IPS DF 6.9 (cell line): Measurements from ENCODE around the gene AAMDC.
"Not testable (repeated sequence)": the region's sequence is repeated elsewhere in the genome, so short reads cannot be mapped to it uniquely, and the experiment has no call there.

Experiments used
- DNase-seq: peaks from one replicate; pipeline ENCODE4 v3.0.0-alpha.2; 2013; ENCODE audit warnings: low read depth, low spot score
- H3K27ac ChIP-seq: one replicate; pipeline ENCODE4 v1.5.1; 2013; ENCODE audit warnings: low read length, control low read depth
- H3K27me3 ChIP-seq: 2 replicates; pipeline ENCODE4 v1.6.1; 2013; ENCODE audit warnings: mild to moderate bottlenecking, low read length; ENCODE audit not compliant: control insufficient read depth, insufficient read depth
- H3K36me3 ChIP-seq: 2 replicates; pipeline ENCODE4 v1.6.1; 2013; ENCODE audit warnings: low read length; ENCODE audit not compliant: control insufficient read depth, insufficient read depth
- H3K4me1 ChIP-seq: 2 replicates; pipeline ENCODE4 v1.6.1; 2013; ENCODE audit warnings: low read length; ENCODE audit not compliant: control insufficient read depth, insufficient read depth
- H3K4me3 ChIP-seq: 2 replicates; pipeline ENCODE4 v1.5.1; 2013; ENCODE audit warnings: mild to moderate bottlenecking, low read length
- H3K9me3 ChIP-seq: 2 replicates; pipeline ENCODE4 v1.6.1; 2013; ENCODE audit warnings: low read length, inconsistent platforms; ENCODE audit not compliant: control insufficient read depth, insufficient read depth
- WGBS: extraction: QIAGEN DNeasy Blood & Tissue Kit; methylation state at CpG from one replicate; pipeline ENCODE4 v1.1.7; 2013; ENCODE audit warnings: mixed read lengths, missing lambda C conversion rate; ENCODE audit not compliant: insufficient read length, insufficient coverage; 5-methylcytosine and 5-hydroxymethylcytosine counted together

AAMDC gene

DNA sequence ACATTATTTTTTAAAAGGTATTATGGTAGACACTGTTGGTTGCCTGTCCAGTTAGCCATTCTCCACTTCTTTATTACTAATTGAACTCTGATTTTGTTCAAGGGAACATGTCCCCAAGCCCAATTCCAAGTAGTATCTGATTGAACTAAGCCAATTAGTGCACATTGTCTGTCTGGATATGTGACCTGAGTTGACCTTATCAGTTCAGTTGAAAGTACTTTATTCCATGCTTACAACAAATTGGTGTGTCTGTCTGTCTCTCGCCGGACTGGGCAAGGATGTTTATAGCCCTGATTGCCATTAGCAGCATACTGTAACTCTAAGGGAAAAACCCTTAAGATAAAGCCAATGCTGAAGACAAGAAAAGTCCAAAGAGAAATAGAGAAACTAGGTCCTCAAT is 87.9 kb downstream of the AAMDC start:
- DNase-seq, result no peak
- no peaks in the 10 kb centered on the region for H3K9me3 ChIP-seq
- H3K4me1 ChIP-seq, result no peaks in the 10 kb centered on the region
- no peaks in the 10 kb centered on the region for H3K27me3 ChIP-seq
- no peak overlapping the region for H3K27ac ChIP-seq
- H3K4me3 ChIP-seq, result no peak overlapping the region
- no peaks in the 10 kb centered on the region for H3K36me3 ChIP-seq
- no CpG with 5 or more reads among the region's 2 CpGs for WGBS

DNA sequence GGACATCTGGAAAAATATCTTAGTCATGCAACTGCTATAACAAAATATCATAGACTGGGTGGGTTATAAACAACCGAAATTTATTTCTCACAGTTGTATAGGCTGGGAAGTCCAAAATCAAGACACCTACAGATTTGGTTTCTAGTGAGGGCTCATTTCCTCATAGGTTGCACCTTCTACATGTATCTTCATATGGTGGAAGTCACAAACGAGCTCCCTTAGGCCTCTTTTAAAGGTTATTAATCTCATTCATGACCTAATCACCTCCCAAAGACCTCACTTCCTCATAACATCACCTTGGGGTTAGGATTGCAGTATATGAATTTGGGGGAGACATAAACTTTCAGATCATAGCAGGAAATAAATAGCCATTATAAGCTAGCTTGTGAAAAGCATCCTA is 88.3 kb downstream of the AAMDC start:
- H3K4me3 ChIP-seq, result no peak overlapping the region
- no peaks in the 10 kb centered on the region for H3K36me3 ChIP-seq
- no CpG with 5 or more reads among the region's 2 CpGs for WGBS
- no peak for DNase-seq
- no peaks in the 10 kb centered on the region for H3K9me3 ChIP-seq
- no peaks in the 10 kb centered on the region for H3K27me3 ChIP-seq
- no peaks in the 10 kb centered on the region for H3K4me1 ChIP-seq
- H3K27ac ChIP-seq, result no peak overlapping the region

DNA sequence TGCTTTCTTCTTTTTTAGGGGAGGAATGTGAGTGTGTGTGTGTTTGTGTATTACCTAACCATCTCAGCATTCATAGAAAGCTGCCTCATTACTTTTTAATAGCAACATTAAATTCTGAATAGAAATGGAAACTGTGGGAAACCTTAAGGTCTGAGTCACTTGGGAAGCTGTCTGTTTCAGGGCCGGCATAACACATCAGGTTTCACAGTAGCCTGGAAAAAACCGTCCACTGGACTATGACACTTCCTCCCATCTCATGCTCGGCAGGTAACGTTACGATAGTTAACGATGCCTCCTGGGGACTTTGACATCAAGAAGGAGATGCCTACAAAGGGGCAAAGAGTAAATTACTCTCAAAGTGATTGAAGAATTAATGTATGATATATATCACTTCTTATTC is 89.9 kb downstream of the AAMDC start:
- not testable (repeated sequence) for H3K4me3 ChIP-seq, H3K4me1 ChIP-seq, H3K27me3 ChIP-seq, H3K9me3 ChIP-seq, H3K36me3 ChIP-seq, DNase-seq, H3K27ac ChIP-seq
- WGBS, result no CpG with 5 or more reads among the region's 6 CpGs

DNA sequence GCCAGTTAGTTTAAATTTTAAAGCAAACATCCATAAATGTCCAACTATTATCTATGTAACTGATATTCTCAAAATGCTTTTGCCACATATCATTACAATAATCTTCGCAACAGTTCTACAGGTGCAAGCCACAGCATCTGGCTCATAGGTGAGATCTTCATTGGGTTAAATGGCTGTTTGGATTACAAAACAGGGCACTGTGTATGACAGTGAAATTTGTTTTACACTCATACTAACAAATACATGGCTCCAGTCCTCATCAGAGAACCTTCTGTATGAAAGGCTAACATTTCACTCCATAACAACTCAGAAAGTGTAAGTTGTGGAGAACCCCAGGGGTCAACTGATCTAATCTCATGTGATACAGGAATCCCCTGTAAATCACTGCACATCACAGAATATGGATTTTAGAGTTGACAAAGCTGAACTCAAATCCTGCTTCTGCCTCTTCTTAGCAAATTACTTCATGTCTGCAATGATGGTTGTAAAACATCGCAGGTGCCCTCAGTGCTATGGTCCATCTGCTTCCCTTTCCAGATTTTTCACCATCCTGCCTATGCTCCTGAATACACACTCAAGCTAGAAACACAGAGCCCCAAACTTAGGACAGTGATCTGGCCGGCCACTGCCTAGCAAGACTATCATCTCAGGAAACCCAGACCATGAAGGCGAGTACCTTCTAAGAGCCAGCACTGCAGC is 92.8 kb downstream of the AAMDC start:
- H3K27ac ChIP-seq, H3K9me3 ChIP-seq, H3K36me3 ChIP-seq: not testable (repeated sequence)

DNA sequence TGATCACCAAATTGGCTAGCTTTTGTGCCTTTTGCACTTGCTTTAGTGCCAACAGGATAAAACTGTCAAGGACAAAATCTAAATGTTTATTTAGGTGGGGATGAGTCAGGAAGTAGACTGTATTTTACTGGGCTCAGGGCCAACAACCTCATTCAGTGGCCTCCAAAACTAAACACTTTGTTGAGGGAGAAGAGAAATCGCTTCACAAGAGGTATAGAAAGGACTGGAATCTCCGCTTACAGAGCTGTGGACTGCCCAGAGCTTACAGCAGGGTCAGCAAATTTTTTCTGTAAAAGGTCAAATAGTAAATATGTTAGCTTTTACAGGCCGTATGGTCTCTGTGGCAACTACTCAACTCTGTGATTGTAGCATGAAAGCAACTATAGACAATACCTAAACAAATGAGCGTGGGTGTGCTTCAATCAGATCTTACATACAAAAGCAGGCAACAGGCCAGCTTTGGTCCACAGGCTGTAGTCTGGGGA is 93.4 kb downstream of the AAMDC start:
- H3K4me3 ChIP-seq, result not testable (repeated sequence)

More for the DNA sequence above, 92.8 kb downstream of the AAMDC start:
- no CpG with 5 or more reads among the region's 4 CpGs for WGBS
- not testable (repeated sequence) for H3K4me3 ChIP-seq, H3K4me1 ChIP-seq, H3K27me3 ChIP-seq, DNase-seq

DNA sequence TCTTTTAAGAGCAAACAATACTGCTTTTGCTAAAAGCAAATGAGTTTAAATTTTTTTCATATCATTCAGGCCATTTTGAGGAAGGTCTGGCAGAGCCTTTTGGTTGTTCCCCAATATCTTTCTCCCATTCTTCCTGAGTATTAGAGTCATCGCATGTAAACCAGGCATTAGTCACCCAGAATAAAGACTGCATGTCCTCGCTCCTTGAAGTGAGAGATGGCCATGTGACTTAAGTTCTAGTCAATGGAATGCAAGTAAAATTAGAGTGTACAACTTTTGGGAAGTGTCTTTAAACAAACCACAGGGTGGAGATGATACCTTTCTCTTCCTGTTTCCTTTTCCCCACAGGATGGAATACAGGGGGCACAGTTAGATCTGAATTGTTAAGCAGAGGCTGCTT is 96.8 kb downstream of the AAMDC start:
- H3K27me3 ChIP-seq, DNase-seq, H3K4me3 ChIP-seq, H3K36me3 ChIP-seq, H3K9me3 ChIP-seq, H3K4me1 ChIP-seq, H3K27ac ChIP-seq: not testable (repeated sequence)
- WGBS, result no CpG with 5 or more reads among the region's 2 CpGs

More for the DNA sequence above, 93.4 kb downstream of the AAMDC start:
- not testable (repeated sequence) for H3K36me3 ChIP-seq, H3K4me1 ChIP-seq, DNase-seq, H3K27ac ChIP-seq, H3K27me3 ChIP-seq, H3K9me3 ChIP-seq
- WGBS, result no CpG with 5 or more reads among the region's 4 CpGs
